Uterus (tissue), 4 donors: Measurements from ENCODE around the gene PGR. TPM values are rescaled to one million over a fixed set of nuclear protein-coding genes. Genes with fewer than 3 reads are reported as not detected.

Experiments used
- DNase-seq, 2 donors: peaks; one replicate each; pipeline ENCODE4 v3.0.0-alpha.2; 2019 to 2020
- H3K27ac ChIP-seq, 2 donors: fragments of 200-600 bp; sonication (generic); 1 replicate in 1 of 2; 2 replicates in 1 of 2; pipeline ENCODE4 v1.5.1; 2016 to 2018
- H3K27me3 ChIP-seq, 2 donors: fragments of 200-600 bp; sonication (generic); one replicate each; pipeline ENCODE4 v1.5.1; 2018 to 2019; ENCODE audit warnings: control low read depth in 1 of 2
- H3K36me3 ChIP-seq, 2 donors: fragments of 200-600 bp; sonication (generic); one replicate each; pipeline ENCODE4 v1.5.1; 2019; ENCODE audit warnings: control low read depth in 1 of 2
- H3K4me1 ChIP-seq, 2 donors: fragments of 200-600 bp; sonication (generic); one replicate each; pipeline ENCODE4 v1.5.1; 2018 to 2019; ENCODE audit warnings: control low read depth in 1 of 2
- H3K4me3 ChIP-seq, 2 donors: fragments of 200-600 bp; sonication (generic); 1 replicate in 1 of 2; 2 replicates in 1 of 2; pipeline ENCODE4 v1.5.1; 2018 to 2019; ENCODE audit warnings: mild to moderate bottlenecking in 1 of 2
- H3K9me3 ChIP-seq, 2 donors: fragments of 200-600 bp; sonication (generic); one replicate each; pipeline ENCODE4 v1.5.1; 2019; ENCODE audit warnings: control low read depth in 1 of 2
- CTCF ChIP-seq, 4 experiments: fragments of 200-600 bp in 2 of 4; fragments of 450-650 bp in 2 of 4; sonication (generic) in 2 of 4; IDR thresholded peaks; one replicate each; pipeline ENCODE4 v1.5.1; 2016 to 2019; ENCODE audit warnings: antibody characterized with exemption in 4 of 4, mild to moderate bottlenecking in 2 of 4, moderate library complexity in 1 of 4
- POLR2A ChIP-seq, 2 donors: fragments of 450-650 bp; IDR thresholded peaks; one replicate each; pipeline ENCODE4 v1.6.1; 2016; ENCODE audit warnings: antibody characterized with exemption in 2 of 2, mild to moderate bottlenecking in 1 of 2, moderate library complexity in 1 of 2
- intact Hi-C: fragments of 100-400 bp; cut with DNase I; formaldehyde crosslinking; loops from one replicate; pipeline ENCODE4 v1.15.1; 2023; ENCODE audit warnings: low total_unique reads
- total RNA-seq, 4 donors: library from RNA; depleted of rRNA in 3 of 4; stranded (reverse); fragments of >200 nt in 3 of 4; gene quantifications; one replicate each; pipeline versions ENCODE4 v1.1.0 to v1.2.4, GENCODE V29; 2014 to 2023
- donor health status: DM: yes; HTN: yes; CAD: no.

Gene PGR
- 100 to 1,000 TPM in 2 of 4 donors, 10 to 100 TPM in 2; 35.2 to 145 (median 108) TPM for total RNA-seq

GRCh38 chr11:101129203-101129943 is at the start of gene PGR:
Gene PGR (minus strand): TSS chr11:101129813. CDS start chr11:101129070, 743 bp downstream.
- Histone ChIP-seq H3K27me3 (no peaks in the 10 kb centered on the region), H3K4me1 (peaks cover 0 to 7% of the 10 kb centered on the region in 2 donors), H3K27ac (peak within 1 kb of the TSS; percentile 94 to 98), H3K9me3 (no peaks in the 10 kb centered on the region), H3K36me3 (no peaks in the 10 kb centered on the region), H3K4me3 (peak within 1 kb of the TSS; percentile 78 to 79)
- TF ChIP-seq CTCF (IDR thresholded peaks at IDR 0.05) (no peak), POLR2A (IDR thresholded peaks at IDR 0.05) (peak; percentile 52 to 60)
- intact Hi-C loops, result no loop called here
- peak; percentile 81 to 86 for DNase-seq

GRCh38 chr11:101176381-101176780 is 46.8 kb upstream of the PGR start:
- Histone ChIP-seq H3K36me3 (no peaks in the 10 kb centered on the region), H3K9me3 (no peaks in the 10 kb centered on the region), H3K27me3 (no peaks in the 10 kb centered on the region), H3K27ac (no peak overlapping the region), H3K4me1 (no peaks in the 10 kb centered on the region), H3K4me3 (no peak overlapping the region)
- TF ChIP-seq CTCF (IDR thresholded peaks at IDR 0.05) (no peak), POLR2A (IDR thresholded peaks at IDR 0.05) (no peak)
- intact Hi-C loops, result no loop called here
- DNase-seq, result no peak

GRCh38 chr11:101169944-101170343 is 40.3 kb upstream of the PGR start:
- no peak overlapping the region for H3K4me3 ChIP-seq
- H3K9me3 ChIP-seq, result no peaks in the 10 kb centered on the region
- H3K27me3 ChIP-seq, result no peaks in the 10 kb centered on the region
- TF ChIP-seq CTCF (IDR thresholded peaks at IDR 0.05) (no peak), POLR2A (IDR thresholded peaks at IDR 0.05) (no peak)
- intact Hi-C loops, result no loop called here
- DNase-seq, result no peak
- H3K27ac ChIP-seq, result no peak overlapping the region
- no peaks in the 10 kb centered on the region for H3K4me1 ChIP-seq
- no peaks in the 10 kb centered on the region for H3K36me3 ChIP-seq

- Histone ChIP-seq H3K4me1 (no peaks in the 10 kb centered on the region), H3K36me3 (no peaks in the 10 kb centered on the region), H3K27ac (no peak overlapping the region), H3K9me3 (no peaks in the 10 kb centered on the region), H3K27me3 (no peaks in the 10 kb centered on the region), H3K4me3 (no peak overlapping the region)
- intact Hi-C loops, result no loop called here
- DNase-seq, result no peak
- TF ChIP-seq CTCF (IDR thresholded peaks at IDR 0.05) (no peak), POLR2A (IDR thresholded peaks at IDR 0.05) (no peak)
Observed at GRCh38 chr11:101166038-101166437, 36.4 kb upstream of the PGR start.

GRCh38 chr11:101158119-101158518 is 28.5 kb upstream of the PGR start:
- Histone ChIP-seq H3K4me3 (no peak overlapping the region), H3K27me3 (no peaks in the 10 kb centered on the region), H3K9me3 (no peaks in the 10 kb centered on the region), H3K36me3 (no peaks in the 10 kb centered on the region), H3K27ac (no peak overlapping the region), H3K4me1 (no peaks in the 10 kb centered on the region)
- DNase-seq, result no peak
- intact Hi-C loops, result no loop called here
- TF ChIP-seq CTCF (IDR thresholded peaks at IDR 0.05), result no peak
- no peak for TF ChIP-seq POLR2A (IDR thresholded peaks at IDR 0.05)
